K562 (cell line): ENCODE results near the gene CDH12. TPM values are rescaled to one million over a fixed set of nuclear protein-coding genes. Genes with fewer than 3 reads are reported as not detected.

Source experiments
- ATAC-seq: fragments of 200-7000 bp; cut with Tn5 transposase; 3 replicates; pipeline ENCODE4 v1.9.1; 2020; ENCODE audit warnings: moderate library complexity
- BruUV-seq: library from RNA; stranded (reverse); fragments of 400-500 nt; replicated peaks from 2 replicates; lab custom pipeline; 2021; lab: Mats Ljungman, UMichigan
- CTCF ChIA-PET: fragments of 300-600 bp; formaldehyde crosslinking; extraction: SDS; loops from one replicate; lab custom pipeline; 2021; ENCODE audit warnings: low intra/inter-chr PET ratio; lab: Yijun Ruan, JAX
- POLR2A ChIA-PET: fragments of 300-600, 350-650 bp; sonication (Branson Sonifier 250); formaldehyde crosslinking; extraction: SDS; loops from one replicate; lab custom pipeline; 2021; ENCODE audit warnings: antibody characterized with exemption, inconsistent platforms; lab: Yijun Ruan, JAX
- DNase-seq, 4 experiments: peaks; one replicate each; pipeline versions ENCODE4 v3.0.0 to v3.0.0-alpha.2; 2011 to 2018; ENCODE audit warnings: low spot score in 3 of 4, mixed read lengths in 3 of 4; ENCODE audit errors: extremely low read depth in 1 of 4
- FAIRE-seq: peaks from 2 replicates; lab custom pipeline; 2011; peaks lifted over from hg19 to GRCh38; lab: Jason Lieb, UNC
- H2AFZ ChIP-seq: 2 replicates; pipeline ENCODE4 v1.6.0; 2011; ENCODE audit warnings: low read depth, low read length, control low read depth, inconsistent platforms
- H3K27ac ChIP-seq: fragments of 200-600 bp; 3 replicates; pipeline ENCODE4 v1.8.0; 2011; ENCODE audit warnings: low read depth, mild to moderate bottlenecking, control low read depth, inconsistent platforms, low read length, moderate library complexity, mixed read lengths; ENCODE audit errors: extremely low read depth
- H3K27me3 ChIP-seq, 2 experiments: fragments of 300-600 bp in 1 of 2; 2 replicates in 1 of 2; 3 replicates in 1 of 2; pipeline versions ENCODE4 v1.6.0 to v1.8.0; 2011; ENCODE audit warnings: inconsistent platforms in 2 of 2, low read length in 2 of 2, mild to moderate bottlenecking in 1 of 2, mixed read lengths in 1 of 2, moderate library complexity in 1 of 2; ENCODE audit not compliant: control insufficient read depth in 2 of 2, insufficient read depth in 2 of 2
- H3K36me3 ChIP-seq: fragments of 300-600 bp; 3 replicates; pipeline ENCODE4 v1.8.0; 2011; ENCODE audit warnings: mild to moderate bottlenecking, low read length, inconsistent platforms; ENCODE audit not compliant: control insufficient read depth, insufficient read depth
- H3K4me1 ChIP-seq, 2 experiments: fragments of 200-600 bp in 1 of 2; replicated peaks in 1 of 2; 2 replicates in 1 of 2; 3 replicates in 1 of 2; pipeline versions ENCODE4 v1.5.1 to v1.8.0; 2011; ENCODE audit warnings: inconsistent platforms in 2 of 2, low read length in 2 of 2, mild to moderate bottlenecking in 1 of 2, mixed read lengths in 1 of 2, moderate library complexity in 1 of 2; ENCODE audit not compliant: control insufficient read depth in 2 of 2, insufficient read depth in 2 of 2
- H3K4me2 ChIP-seq: 2 replicates; pipeline ENCODE4 v1.6.1; 2011; ENCODE audit warnings: low read length, control low read depth, inconsistent platforms, mixed read lengths; ENCODE audit not compliant: insufficient read depth
- H3K4me3 ChIP-seq: fragments of 200-600 bp; sonication (generic), shearing (Covaris generic); 2 replicates; pipeline ENCODE4 v1.5.1; 2016; ENCODE audit warnings: control low read depth, inconsistent platforms
- H3K79me2 ChIP-seq: fragments of 200-600 bp; 3 replicates; pipeline ENCODE4 v1.8.0; 2011; ENCODE audit warnings: low read length, inconsistent platforms; ENCODE audit not compliant: control insufficient read depth, insufficient read depth
- H3K9ac ChIP-seq, 2 experiments: 2 replicates each; pipeline versions ENCODE4 v1.6.0 to v1.6.1; 2011; ENCODE audit warnings: low read depth in 2 of 2, low read length in 2 of 2, control low read depth in 1 of 2, inconsistent platforms in 1 of 2, mild to moderate bottlenecking in 1 of 2, mixed read lengths in 1 of 2; ENCODE audit not compliant: insufficient read depth in 1 of 2
- H3K9me1 ChIP-seq: one replicate; pipeline ENCODE4 v1.6.0; 2011; ENCODE audit warnings: inconsistent platforms, mild to moderate bottlenecking, low read length, moderate library complexity; ENCODE audit not compliant: control insufficient read depth, insufficient read depth
- H3K9me3 ChIP-seq: replicated peaks from 2 replicates; pipeline ENCODE4 v1.5.1; 2011; ENCODE audit warnings: low read depth, low read length, inconsistent platforms; ENCODE audit not compliant: control insufficient read depth, insufficient read depth
- H4K20me1 ChIP-seq: replicated peaks from 2 replicates; pipeline ENCODE4 v1.6.1; 2011; ENCODE audit warnings: low read length, inconsistent platforms, mixed read lengths; ENCODE audit not compliant: control insufficient read depth, insufficient read depth
- BACH1 ChIP-seq: fragments of 200-800 bp; sonication (Bioruptor generic); IDR thresholded peaks from 2 replicates; pipeline ENCODE4 v1.6.1; 2016; ENCODE audit warnings: missing genetic modification characterization, missing compliant biosample characterization
- BRD9 ChIP-seq: fragments of 450-650 bp; IDR thresholded peaks from 2 replicates; pipeline ENCODE4 v1.6.1; 2018; ENCODE audit warnings: low read depth; ENCODE audit not compliant: partially characterized antibody
- CCAR2 ChIP-seq: fragments of 200-400 bp; formaldehyde crosslinking; IDR thresholded peaks from 2 replicates; pipeline ENCODE4 v1.6.1; 2017; ENCODE audit warnings: mild to moderate bottlenecking, low read depth, low read length
- CEBPG ChIP-seq, 3 experiments: fragments of 200-800 bp in 1 of 3; sonication (Bioruptor generic) in 1 of 3; sonication (generic) in 1 of 3; formaldehyde crosslinking in 1 of 3; IDR thresholded peaks in 2 of 3; conservative IDR thresholded peaks in 1 of 3; 2 replicates each; pipeline versions ENCODE4 v1.6.1 to v1.8.0; 2016 to 2022; ENCODE audit warnings: missing compliant biosample characterization in 2 of 3, missing genetic modification characterization in 2 of 3, mild to moderate bottlenecking in 1 of 3, missing genetic modification reagents in 1 of 3
- CREB1 ChIP-seq, 2 experiments: sonication (generic) in 1 of 2; formaldehyde crosslinking in 1 of 2; IDR thresholded peaks; 2 replicates each; pipeline versions ENCODE4 v1.6.1 to v1.8.0; 2012 to 2022; ENCODE audit warnings: inconsistent platforms in 1 of 2, mild to moderate bottlenecking in 1 of 2, missing genetic modification reagents in 1 of 2, moderate library complexity in 1 of 2
- EP400 ChIP-seq: fragments of 450-650 bp; IDR thresholded peaks from 2 replicates; pipeline ENCODE4 v1.6.1; 2017; ENCODE audit warnings: antibody characterized with exemption, mild to moderate bottlenecking, moderate library complexity
- ZBTB33 ChIP-seq: sonication (generic); formaldehyde crosslinking; IDR thresholded peaks from 2 replicates; pipeline ENCODE4 v1.8.1; 2023; ENCODE audit warnings: mild to moderate bottlenecking, missing genetic modification reagents
- ZNF124 ChIP-seq: sonication (generic); formaldehyde crosslinking; IDR thresholded peaks from 2 replicates; pipeline ENCODE4 v1.8.1; 2022; ENCODE audit warnings: missing genetic modification reagents
- WGBS: fragments of 100-300 bp; shearing (Covaris generic); methylation state at CpG from one replicate; pipeline ENCODE4 v1.1.6; 2016; ENCODE audit warnings: low coverage, mixed read lengths; ENCODE audit not compliant: insufficient coverage; ENCODE audit errors: missing lambda C conversion rate; 5-methylcytosine and 5-hydroxymethylcytosine counted together
- in situ Hi-C: fragments of 300-500 bp; cut with MboI; formaldehyde crosslinking; loops from 4 replicates; pipeline ENCODE4 v1.15.0; 2018; ENCODE audit warnings: inconsistent platforms, mixed read lengths
- intact Hi-C: fragments of 100-400 bp; cut with micrococcal nuclease; formaldehyde crosslinking; loops from 2 replicates; pipeline ENCODE4 v1.14.2; 2022
- polyA plus RNA-seq, 8 experiments: library from polyadenylated mRNA; depleted of rRNA in 4 of 8; stranded (reverse) in 5 of 8; unstranded in 3 of 8; fragments of >200 nt; fragmentation: Nextera tagmentation in 2 of 8; fragmentation: Illumina TruSeq in 1 of 8; extraction: Ambion mirVana in 2 of 8; extraction: Trizol in 1 of 8; gene quantifications; 2 replicates each; pipeline versions ENCODE4 v1.2.1 to v1.2.3, GENCODE V29; 2011 to 2014; ENCODE audit warnings: inconsistent platforms in 1 of 8, missing spikeins in 1 of 8
- total RNA-seq, 7 experiments: library from RNA; depleted of rRNA in 6 of 7; stranded (reverse); fragments of >200 nt in 6 of 7; fragmentation: Illumina TruSeq in 2 of 7; extraction: Trizol in 2 of 7; gene quantifications; 2 replicates each; pipeline versions ENCODE4 v1.2.1 to v1.2.3, GENCODE V29; 2011 to 2021; ENCODE audit warnings: low replicate concordance in 1 of 7

Gene CDH12
- total and polyA plus RNA-seq, 9 of the 15 experiments (the other 6 are each of a cell fraction or from before 2014, with no cell fraction given) = 0.03 to 1.7 (median 0.37) TPM

- 0% methylated on average over 3 of the region's 3 CpGs for WGBS
- BruUV-seq = no TSS peak
- Histone ChIP-seq H3K9ac (no peak overlapping the region), H3K27ac (no peak overlapping the region), H3K9me3 (no peaks in the 10 kb centered on the region), H3K79me2 (no peaks in the 10 kb centered on the region), H2AFZ (no peak overlapping the region), H3K4me2 (no peak overlapping the region), H3K36me3 (no peaks in the 10 kb centered on the region), H3K9me1 (no peaks in the 10 kb centered on the region), H3K4me1 (no peaks in the 10 kb centered on the region), H3K4me3 (no peak overlapping the region), H3K27me3 (no peaks in the 10 kb centered on the region), H4K20me1 (no peaks in the 10 kb centered on the region)
- intact Hi-C loops = no loop called here
- in situ Hi-C loops = no loop called here
- CTCF ChIA-PET = no interaction called here
- DNase-seq (no peak), ATAC-seq (no peak), FAIRE-seq (no peak)
- TF ChIP-seq CREB1 (IDR thresholded peaks at IDR 0.05) (no peak), CREB1 (CRISPR knock-in tag; IDR thresholded peaks at IDR 0.05) (no peak)
- POLR2A ChIA-PET = no interaction called here
Measured at GRCh38 chr5:21895766-21896350, 957.3 kb downstream of the CDH12 start.

DNA sequence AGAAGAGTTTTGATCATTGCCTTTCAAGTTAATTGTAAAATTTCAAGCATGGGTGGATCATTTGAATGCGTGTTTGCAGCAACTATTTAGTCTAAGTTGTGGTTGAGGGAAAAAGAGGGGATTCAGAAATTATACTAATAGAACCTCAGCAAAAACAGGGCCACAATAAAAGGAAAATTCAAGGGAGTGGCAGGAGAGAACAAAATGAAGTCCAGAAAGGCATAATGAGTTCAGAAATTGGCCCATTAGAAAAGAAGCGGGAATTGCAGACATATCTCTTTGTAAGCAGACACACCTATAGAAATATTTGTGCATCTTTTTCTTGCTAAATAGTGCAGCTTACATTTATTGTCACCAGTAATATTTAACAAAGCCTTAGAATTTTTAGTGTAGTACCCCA, 960.0 kb downstream of the CDH12 start:
- in situ Hi-C loops (no loop called here), intact Hi-C loops (no loop called here)
- no peak for FAIRE-seq
- no peak overlapping the region for H2AFZ ChIP-seq
- H3K9me1 ChIP-seq = no peaks in the 10 kb centered on the region
- POLR2A ChIA-PET = no interaction called here
- no peaks in the 10 kb centered on the region for H3K79me2 ChIP-seq
- H4K20me1 ChIP-seq = no peaks in the 10 kb centered on the region
- no peaks in the 10 kb centered on the region for H3K9me3 ChIP-seq
- no peak overlapping the region for H3K4me2 ChIP-seq
- H3K27ac ChIP-seq = no peak overlapping the region
- no peaks in the 10 kb centered on the region for H3K27me3 ChIP-seq
- ATAC-seq = no peak
- H3K9ac ChIP-seq = no peak overlapping the region
- CTCF ChIA-PET = no interaction called here
- H3K36me3 ChIP-seq = no peaks in the 10 kb centered on the region
- no peak for DNase-seq
- H3K4me3 ChIP-seq = no peak overlapping the region
- BruUV-seq = no TSS peak
- no peaks in the 10 kb centered on the region for H3K4me1 ChIP-seq
- 0% methylated on average over 2 of the region's 2 CpGs for WGBS
- TF ChIP-seq EP400 (no peak), CCAR2 (no peak), BRD9 (no peak), ZNF124 (CRISPR knock-in tag) (no peak), BACH1 (tag) (no peak), ZBTB33 (no peak), CEBPG (CRISPR knock-in tag; IDR thresholded peaks at IDR 0.05) (no peak), CEBPG (tag; conservative IDR thresholded peaks at IDR 0.05 in 1 of 2, IDR thresholded peaks at IDR 0.05 in 1 of 2) (no peak)
